Caki2 (cell line): Measurements from ENCODE around the gene RIMBP2. TPM values are rescaled to one million over a fixed set of nuclear protein-coding genes. Genes with fewer than 3 reads are reported as not detected.
"Not testable (repeated sequence)": the region's sequence is repeated elsewhere in the genome, so short reads cannot be mapped to it uniquely, and the experiment has no call there.

Experiments
- DNase-seq: peaks from one replicate; pipeline ENCODE4 v3.0.0-alpha.2; 2015; ENCODE audit warnings: low read depth
- in situ Hi-C: cut with HindIII; loops from 2 replicates; pipeline ENCODE4 v1.10.0; 2016; ENCODE audit warnings: low sequenced_read_pairs, low pct_unique_long_range_greater_than_20kb, mixed read lengths
- total RNA-seq: library from RNA; depleted of rRNA; stranded (reverse); fragments of >200 nt; shearing (Covaris generic); gene quantifications from 2 replicates; pipeline ENCODE4 v1.2.3, GENCODE V29; 2014; ENCODE audit warnings: low replicate concordance

The RIMBP2 gene
- total RNA-seq, 1 experiment from 2014 or later: not detected

GRCh38 chr12:130743176-130743575 lies 27.1 kb upstream of the RIMBP2 start:
- DNase-seq: no peak
- in situ Hi-C loops: no loop called here

GRCh38 chr12:130742716-130743115 lies 26.6 kb upstream of the RIMBP2 start:
- DNase-seq: no peak
- in situ Hi-C loops: no loop called here

- in situ Hi-C loops: no loop called here
- no peak for DNase-seq
These were observed 26.0 kb upstream of the RIMBP2 start for GRCh38 chr12:130742112-130742511.

GRCh38 chr12:130739571-130739970 lies 23.5 kb upstream of the RIMBP2 start:
- DNase-seq: no peak
- in situ Hi-C loops: no loop called here

- DNase-seq, in situ Hi-C loops: not testable (repeated sequence)
These were observed 22.3 kb upstream of the RIMBP2 start for GRCh38 chr12:130738403-130738802.

GRCh38 chr12:130737731-130738130 lies 21.6 kb upstream of the RIMBP2 start:
- DNase-seq: no peak
- in situ Hi-C loops: no loop called here

- in situ Hi-C loops: no loop called here
These were observed 13.2 kb upstream of the RIMBP2 start for GRCh38 chr12:130729344-130729743.

GRCh38 chr12:130728158-130729058 lies 12.3 kb upstream of the RIMBP2 start:
- DNase-seq: no peak
- in situ Hi-C loops: no loop called here

More at GRCh38 chr12:130729344-130729743, 13.2 kb upstream of the RIMBP2 start:
- no peak for DNase-seq

DNA sequence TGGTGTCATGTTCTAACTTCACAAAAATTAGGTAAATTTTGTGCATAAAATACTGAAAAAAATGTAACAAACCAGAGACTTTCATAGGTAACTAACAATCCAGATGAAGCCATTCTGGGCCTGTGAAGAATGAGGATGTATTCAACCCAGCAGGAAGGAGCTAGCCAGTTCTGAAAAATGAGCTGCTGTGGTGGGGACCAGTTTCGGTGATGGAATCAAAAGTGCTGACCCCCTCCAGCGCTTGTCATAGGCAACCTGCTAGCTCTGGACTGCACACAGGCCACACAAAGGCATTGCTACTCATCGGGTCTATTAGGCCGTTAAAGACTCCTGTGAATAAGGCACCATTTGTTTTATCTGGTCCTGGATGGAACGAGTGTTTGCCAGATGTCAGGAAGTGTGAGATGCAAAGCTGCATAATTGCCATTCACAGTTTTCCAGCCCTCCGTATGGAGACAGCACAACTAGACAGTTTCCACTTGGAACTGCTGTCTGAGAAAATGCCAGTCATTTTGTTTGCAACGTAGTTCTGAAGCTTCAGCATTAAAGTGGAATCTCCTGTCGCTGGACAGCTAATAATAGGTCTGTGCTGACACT lies 3.3 kb upstream of the RIMBP2 start:
- in situ Hi-C loops: no loop called here

GRCh38 chr12:130717752-130718151 lies 1.7 kb upstream of the RIMBP2 start:
- in situ Hi-C loops: no loop called here
- DNase-seq: no peak

More for the DNA sequence above, 3.3 kb upstream of the RIMBP2 start:
- no peak for DNase-seq

- no peak for DNase-seq
- in situ Hi-C loops: no loop called here
These were observed 869 bp upstream of the RIMBP2 start for GRCh38 chr12:130716969-130717366.

DNA sequence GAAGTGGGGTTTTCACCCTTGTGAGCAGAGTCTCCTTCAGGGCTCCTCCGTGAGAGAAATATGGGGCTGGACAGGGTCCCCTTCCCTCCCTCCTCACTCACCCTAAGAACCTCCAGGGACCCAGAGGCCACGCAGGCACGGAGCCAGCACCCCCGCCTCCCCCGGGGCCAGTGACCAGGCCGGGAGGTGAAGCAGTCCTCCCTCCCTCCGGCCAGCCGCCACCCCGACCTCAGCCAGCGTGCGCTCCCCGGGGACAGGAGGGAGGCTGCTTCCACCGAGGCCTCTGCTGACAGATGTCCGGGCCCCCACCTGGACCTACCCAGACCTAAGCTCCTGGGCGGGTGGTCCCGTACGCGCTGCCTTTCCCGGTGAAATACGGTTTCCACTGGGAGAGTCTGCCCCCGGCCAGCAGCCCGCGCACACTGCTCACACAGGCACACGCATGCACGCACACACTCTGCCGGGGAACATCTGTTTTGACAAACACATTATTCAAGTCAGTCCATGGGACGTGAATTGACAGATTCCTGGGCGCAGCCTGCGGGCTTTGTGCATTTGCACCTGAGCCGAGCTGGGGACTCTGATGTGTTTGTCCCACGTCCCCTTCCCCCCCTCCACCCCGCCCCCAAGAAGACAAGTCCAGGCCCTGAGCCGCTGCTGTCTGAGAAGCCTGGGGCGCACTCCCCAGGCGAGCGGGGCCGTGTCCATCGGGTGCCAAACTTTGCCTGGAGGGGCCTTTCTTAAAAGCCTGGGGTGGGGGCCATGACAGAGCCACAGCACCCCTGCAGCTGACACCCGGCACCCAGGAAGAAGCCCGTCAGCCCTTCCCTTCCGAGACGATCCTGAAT lies 725 bp downstream of the RIMBP2 start:
- in situ Hi-C loops: no loop called here
- no peak for DNase-seq

DNA sequence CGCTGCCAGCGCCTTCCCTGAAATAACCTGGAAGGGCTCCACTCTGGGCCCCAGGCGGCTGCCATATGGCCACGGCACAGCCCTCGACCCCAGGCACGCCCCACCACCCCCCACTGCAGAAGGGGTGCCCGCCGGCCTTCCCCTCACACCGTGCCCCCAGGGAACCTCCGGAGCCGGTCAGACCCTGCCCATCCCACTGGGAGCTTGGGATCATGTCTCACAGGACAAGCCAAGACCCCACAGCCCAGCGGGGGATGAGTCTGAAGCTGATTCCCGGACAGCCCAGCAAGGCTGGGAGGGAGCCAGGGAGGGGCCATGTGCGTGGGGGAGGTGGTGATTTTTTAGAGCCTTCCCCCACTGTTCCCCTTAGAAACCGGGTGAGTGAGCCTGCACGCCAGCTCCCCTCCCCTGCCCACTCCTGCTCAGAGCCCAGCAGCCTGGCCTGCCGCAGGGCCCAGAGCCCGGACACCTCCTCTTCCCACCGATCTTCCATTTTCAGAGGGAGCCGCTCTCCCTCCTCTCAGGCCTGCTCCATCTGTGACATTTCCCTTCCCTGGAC lies 1.4 kb downstream of the RIMBP2 start:
- in situ Hi-C loops: no loop called here
- DNase-seq: no peak

GRCh38 chr12:130714091-130714590 lies 2.0 kb downstream of the RIMBP2 start:
- in situ Hi-C loops: no loop called here
- no peak for DNase-seq

GRCh38 chr12:130713581-130713991 lies 2.5 kb downstream of the RIMBP2 start:
- in situ Hi-C loops: no loop called here
- no peak for DNase-seq

GRCh38 chr12:130712346-130713065 lies 3.6 kb downstream of the RIMBP2 start:
- in situ Hi-C loops: no loop called here
- no peak for DNase-seq

- in situ Hi-C loops: no loop called here
- no peak for DNase-seq
These were observed 4.3 kb downstream of the RIMBP2 start for GRCh38 chr12:130711756-130712155.

DNA sequence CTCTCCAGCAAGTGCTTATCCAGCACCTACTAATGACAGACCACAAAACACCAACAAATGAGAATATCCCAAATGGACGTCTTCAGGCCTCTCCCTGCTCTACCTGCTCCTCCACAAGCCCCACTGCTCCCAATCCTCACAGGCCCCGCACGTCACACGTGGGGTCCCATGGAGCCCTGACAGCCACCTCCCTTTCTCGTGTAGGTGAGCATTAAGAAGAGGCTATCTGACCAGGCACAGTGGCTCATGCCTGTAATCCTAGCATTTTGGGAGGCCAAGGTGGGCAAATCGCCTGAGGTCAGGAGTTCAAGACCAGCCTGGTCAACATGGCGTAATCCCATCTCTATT lies 5.4 kb downstream of the RIMBP2 start:
- DNase-seq: no peak
- in situ Hi-C loops: no loop called here
